ENCODE results near the gene KNSTRN. TPM values are rescaled to one million over a fixed set of nuclear protein-coding genes. Genes with fewer than 3 reads are reported as not detected.
A peak's percentile ranks its signal among the peaks of the same experiment; 100 is the strongest.

The KNSTRN gene
- total and polyA plus RNA-seq, 4 donors: 3.4 to 28.1 (median 8.9) TPM

- 95% methylated on average over 10 of the region's 10 CpGs for WGBS
- DNase-seq (ENCODE audit: low spot score): no peak
- peaks cover 12 to 40% (median 25%) of the 10 kb centered on the region in 4 donors for H3K36me3 ChIP-seq (ENCODE audit: control insufficient read depth in 4 of 4, insufficient read depth in 3 of 4, low read depth in 1 of 4, low read length in 3 of 4)
- peaks cover 9 to 25% (median 24%) of the 10 kb centered on the region in 4 donors for H3K4me1 ChIP-seq (ENCODE audit: control insufficient read depth in 4 of 4, insufficient read depth in 4 of 4, low read length in 3 of 4)
- H3K27ac ChIP-seq (ENCODE audit: low read depth in 1 of 2, low read length in 2 of 2): no peak overlapping the region
- H3K9me3 ChIP-seq (ENCODE audit: control insufficient read depth in 4 of 4, low read length in 3 of 4): no peaks in the 10 kb centered on the region
- H3K4me3 ChIP-seq (ENCODE audit: low read depth in 1 of 3, low read length in 3 of 3): no peak overlapping the region
- H3K9ac ChIP-seq (ENCODE audit: low read depth in 1 of 2, low read length in 2 of 2): no peak overlapping the region
- no peak for TF ChIP-seq EGR1 (IDR thresholded peaks at IDR 0.05; ENCODE audit: low read depth in 2 of 2)
- no peak for TF ChIP-seq RXRA (IDR thresholded peaks at IDR 0.05)
- H3K27me3 ChIP-seq (ENCODE audit: control insufficient read depth in 4 of 4, insufficient read depth in 4 of 4, low read length in 3 of 4): no peaks in the 10 kb centered on the region
Observed at GRCh38 chr15:40418126-40418525, 35.6 kb downstream of the KNSTRN start.

- Histone ChIP-seq H3K36me3 (ENCODE audit: control insufficient read depth in 4 of 4, insufficient read depth in 3 of 4, low read depth in 1 of 4, low read length in 3 of 4) (peaks cover 3 to 27% (median 12%) of the 10 kb centered on the region in 4 donors), H3K9ac (ENCODE audit: low read depth in 1 of 2, low read length in 2 of 2) (no peak overlapping the region), H3K4me3 (ENCODE audit: low read depth in 1 of 3, low read length in 3 of 3) (no peak overlapping the region), H3K27ac (ENCODE audit: low read depth in 1 of 2, low read length in 2 of 2) (no peak overlapping the region), H3K4me1 (ENCODE audit: control insufficient read depth in 4 of 4, insufficient read depth in 4 of 4, low read length in 3 of 4) (peaks cover 7 to 24% (median 21%) of the 10 kb centered on the region in 4 donors), H3K9me3 (ENCODE audit: control insufficient read depth in 4 of 4, low read length in 3 of 4) (no peaks in the 10 kb centered on the region), H3K27me3 (ENCODE audit: control insufficient read depth in 4 of 4, insufficient read depth in 4 of 4, low read length in 3 of 4) (no peaks in the 10 kb centered on the region)
- 63% methylated on average over 11 of the region's 11 CpGs for WGBS
- DNase-seq (ENCODE audit: low spot score): no peak
- TF ChIP-seq ZBTB33 (IDR thresholded peaks at IDR 0.05): no peak
- no peak for TF ChIP-seq FOXA2 (IDR thresholded peaks at IDR 0.05)
- no peak for TF ChIP-seq EGR1 (IDR thresholded peaks at IDR 0.05; ENCODE audit: low read depth in 2 of 2)
- peak; percentile 33 for TF ChIP-seq YY1 (IDR thresholded peaks at IDR 0.05)
Observed at GRCh38 chr15:40420071-40420713, 37.7 kb downstream of the KNSTRN start.

- H3K9ac ChIP-seq (ENCODE audit: low read depth in 1 of 2, low read length in 2 of 2): no peak overlapping the region
- peaks cover 7 to 24% (median 21%) of the 10 kb centered on the region in 4 donors for H3K4me1 ChIP-seq (ENCODE audit: control insufficient read depth in 4 of 4, insufficient read depth in 4 of 4, low read length in 3 of 4)
- no peak overlapping the region for H3K4me3 ChIP-seq (ENCODE audit: low read depth in 1 of 3, low read length in 3 of 3)
- DNase-seq (ENCODE audit: low spot score): no peak
- H3K36me3 ChIP-seq (ENCODE audit: control insufficient read depth in 4 of 4, insufficient read depth in 3 of 4, low read depth in 1 of 4, low read length in 3 of 4): peaks cover 1 to 21% (median 6%) of the 10 kb centered on the region in 4 donors
- H3K27ac ChIP-seq (ENCODE audit: low read depth in 1 of 2, low read length in 2 of 2): no peak overlapping the region
- no peak for TF ChIP-seq SP1 (IDR thresholded peaks at IDR 0.05)
- peak; percentile 19 for TF ChIP-seq YY1 (IDR thresholded peaks at IDR 0.05)
- 16% methylated on average over 3 of the region's 3 CpGs for WGBS
- no peaks in the 10 kb centered on the region for H3K9me3 ChIP-seq (ENCODE audit: control insufficient read depth in 4 of 4, low read length in 3 of 4)
- H3K27me3 ChIP-seq (ENCODE audit: control insufficient read depth in 4 of 4, insufficient read depth in 4 of 4, low read length in 3 of 4): no peaks in the 10 kb centered on the region
Observed at GRCh38 chr15:40420793-40421192, 38.3 kb downstream of the KNSTRN start.

- H3K4me1 ChIP-seq (ENCODE audit: control insufficient read depth in 4 of 4, insufficient read depth in 4 of 4, low read length in 3 of 4): peaks cover 7 to 24% (median 21%) of the 10 kb centered on the region in 4 donors
- H3K9ac ChIP-seq (ENCODE audit: low read depth in 1 of 2, low read length in 2 of 2): no peak overlapping the region
- peak; percentile 89 for DNase-seq (ENCODE audit: low spot score)
- no peaks in the 10 kb centered on the region for H3K9me3 ChIP-seq (ENCODE audit: control insufficient read depth in 4 of 4, low read length in 3 of 4)
- H3K27me3 ChIP-seq (ENCODE audit: control insufficient read depth in 4 of 4, insufficient read depth in 4 of 4, low read length in 3 of 4): no peaks in the 10 kb centered on the region
- H3K27ac ChIP-seq (ENCODE audit: low read depth in 1 of 2, low read length in 2 of 2): no peak overlapping the region
- peak overlapping the region in 1 of 3 donors; percentile 11 for H3K4me3 ChIP-seq (ENCODE audit: low read depth in 1 of 3, low read length in 3 of 3)
- peaks cover 0 to 14% (median 5%) of the 10 kb centered on the region in 4 donors for H3K36me3 ChIP-seq (ENCODE audit: control insufficient read depth in 4 of 4, insufficient read depth in 3 of 4, low read depth in 1 of 4, low read length in 3 of 4)
- WGBS: 8% methylated on average over 31 of the region's 31 CpGs
- TF ChIP-seq ZBTB33 (IDR thresholded peaks at IDR 0.05) (no peak), CTCF (IDR thresholded peaks at IDR 0.05; ENCODE audit: low read depth, low read length, missing input control) (peak; percentile 96), HNF4A (conservative IDR thresholded peaks at IDR 0.05) (peak in 1 of 2 donors; percentile 16), NR2F2 (IDR thresholded peaks at IDR 0.05) (no peak), ATF3 (IDR thresholded peaks at IDR 0.05) (no peak), YY1 (IDR thresholded peaks at IDR 0.05) (peak; percentile 13), RXRA (IDR thresholded peaks at IDR 0.05) (peak in 1 of 2 donors; percentile 12)
Observed at GRCh38 chr15:40421246-40422157, 39.0 kb downstream of the KNSTRN start.

Data from liver (tissue), 9 donors.